Breast epithelium (tissue), 3 donors: ENCODE data around the gene SLC12A7.

ENCODE experiments used
- CTCF ChIP-seq, 3 donors: fragments of 450-650 bp; IDR thresholded peaks; one replicate each; pipeline ENCODE4 v1.5.1; 2016 to 2017; ENCODE audit warnings: antibody characterized with exemption in 3 of 3, mild to moderate bottlenecking in 3 of 3, moderate library complexity in 3 of 3
- POLR2A ChIP-seq: fragments of 450-650 bp; IDR thresholded peaks from one replicate; pipeline ENCODE4 v1.6.1; 2016; ENCODE audit warnings: antibody characterized with exemption, mild to moderate bottlenecking, moderate library complexity
- POLR2AphosphoS5 ChIP-seq, 3 donors: sonication (generic); formaldehyde crosslinking; IDR thresholded peaks; one replicate each; pipeline ENCODE4 v1.6.1; 2017; ENCODE audit warnings: antibody characterized with exemption in 3 of 3

DNA sequence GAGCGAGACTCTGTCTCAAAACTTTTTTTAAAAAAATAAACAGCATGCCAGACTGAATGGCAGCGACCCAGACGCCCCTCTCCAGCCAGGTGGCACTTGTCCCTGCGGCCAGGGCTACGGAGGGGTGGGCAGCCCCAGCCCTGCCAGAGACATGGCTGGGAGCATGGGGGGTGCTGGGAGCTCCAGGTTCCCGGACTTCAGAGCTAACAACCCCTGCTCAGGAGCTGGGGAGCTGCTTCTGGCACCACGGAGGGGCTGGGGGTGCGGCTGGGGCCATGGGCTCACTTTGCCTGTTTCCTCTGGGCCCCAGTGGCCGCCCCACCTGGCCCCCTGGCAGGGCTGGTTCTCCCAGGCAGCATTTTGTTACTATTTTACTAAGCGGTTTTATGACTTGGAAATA is 49.9 kb downstream of the SLC12A7 start:
- TF ChIP-seq CTCF (IDR thresholded peaks at IDR 0.05) (no peak), POLR2A (no peak), POLR2AphosphoS5 (IDR thresholded peaks at IDR 0.05) (no peak)
